Erythroblast (primary cell): ENCODE results near the gene FREM2.

Experiments used
- GATA1 ChIP-seq: IDR thresholded peaks from 2 replicates; pipeline ENCODE4 v1.6.1; 2011; ENCODE audit warnings: low read depth, mild to moderate bottlenecking, control low read depth, low read length, moderate library complexity
- POLR2A ChIP-seq: IDR thresholded peaks from 2 replicates; pipeline ENCODE4 v1.6.1; 2011; ENCODE audit warnings: mild to moderate bottlenecking, low read length

- TF ChIP-seq POLR2A (no peak), GATA1 (no peak)
Measured at GRCh38 chr13:38775085-38775484, 88.2 kb downstream of the FREM2 start.
